Neutrophil (primary cell): ENCODE measurements around the gene VMO1.

ENCODE experiments used
- H3K27ac ChIP-seq: fragments of 200-600 bp; sonication (generic); 2 replicates; pipeline ENCODE4 v1.5.1; 2016; ENCODE audit warnings: mild to moderate bottlenecking, moderate library complexity
- H3K27me3 ChIP-seq: fragments of 200-600 bp; sonication (generic); 2 replicates; pipeline ENCODE4 v1.6.0; 2016; ENCODE audit warnings: mild to moderate bottlenecking
- H3K36me3 ChIP-seq: fragments of 200-600 bp; sonication (generic); 2 replicates; pipeline ENCODE4 v1.5.1; 2017
- H3K4me1 ChIP-seq, 2 experiments: fragments of 200-600 bp in 1 of 2; sonication (generic) in 1 of 2; 1 replicate in 1 of 2; 2 replicates in 1 of 2; pipeline versions ENCODE4 v1.5.1 to v1.6.1; 2013 to 2016; ENCODE audit warnings: low read depth in 1 of 2, low read length in 1 of 2, mild to moderate bottlenecking in 1 of 2, moderate library complexity in 1 of 2; ENCODE audit not compliant: control insufficient read depth in 1 of 2, insufficient read depth in 1 of 2
- H3K4me3 ChIP-seq, 2 experiments: fragments of 200-600 bp in 1 of 2; sonication (generic) in 1 of 2; 1 replicate in 1 of 2; 2 replicates in 1 of 2; pipeline ENCODE4 v1.5.1; 2013 to 2016; ENCODE audit warnings: low read depth in 1 of 2, low read length in 1 of 2, mild to moderate bottlenecking in 1 of 2, moderate library complexity in 1 of 2
- H3K9me3 ChIP-seq: fragments of 200-600 bp; sonication (generic); 2 replicates; pipeline ENCODE4 v1.5.1; 2016
- CTCF ChIP-seq: fragments of 200-600 bp; sonication (generic); IDR thresholded peaks from 2 replicates; pipeline ENCODE4 v1.5.1; 2016; ENCODE audit warnings: antibody characterized with exemption

The VMO1 gene

GRCh38 chr17:4777969-4778760 lies 8.0 kb downstream of the VMO1 start:
- Histone ChIP-seq H3K27ac (no peak overlapping the region), H3K36me3 (no peaks in the 10 kb centered on the region), H3K27me3 (peaks cover 73% of the 10 kb centered on the region), H3K4me3 (no peak overlapping the region), H3K9me3 (no peaks in the 10 kb centered on the region), H3K4me1 (no peaks in the 10 kb centered on the region)
- TF ChIP-seq CTCF: no peak

- Histone ChIP-seq H3K9me3 (no peaks in the 10 kb centered on the region), H3K4me1 (no peaks in the 10 kb centered on the region), H3K36me3 (no peaks in the 10 kb centered on the region), H3K27me3 (peaks cover 24% of the 10 kb centered on the region), H3K4me3 (no peak overlapping the region), H3K27ac (no peak overlapping the region)
- no peak for TF ChIP-seq CTCF
Measured at GRCh38 chr17:4772235-4772613, 13.9 kb downstream of the VMO1 start.

- Histone ChIP-seq H3K27ac (no peak within 1 kb of the TSS), H3K9me3 (no peaks in the 10 kb centered on the region), H3K27me3 (peaks cover 22% of the 10 kb centered on the region), H3K36me3 (no peaks in the 10 kb centered on the region), H3K4me3 (no peak within 1 kb of the TSS), H3K4me1 (peaks cover under 1 to 4% of the 10 kb centered on the region in 2 experiments)
- no peak for TF ChIP-seq CTCF
Measured at GRCh38 chr17:4771519-4772234, 14.5 kb downstream of the VMO1 start, which contains the start of gene TM4SF5. Gene TM4SF5 (plus strand): TSS chr17:4771886. CDS start chr17:4771923, 37 bp downstream.

GRCh38 chr17:4769628-4770027 lies 16.5 kb downstream of the VMO1 start:
- peaks cover 21 to 24% of the 10 kb centered on the region in 2 experiments for H3K4me1 ChIP-seq
- H3K27me3 ChIP-seq: peaks cover 17% of the 10 kb centered on the region
- TF ChIP-seq CTCF: no peak
- H3K9me3 ChIP-seq: no peaks in the 10 kb centered on the region
- no peak overlapping the region for H3K4me3 ChIP-seq
- H3K27ac ChIP-seq: no peak overlapping the region
- H3K36me3 ChIP-seq: no peaks in the 10 kb centered on the region

GRCh38 chr17:4768298-4768697 lies 17.9 kb downstream of the VMO1 start:
- TF ChIP-seq CTCF: no peak
- Histone ChIP-seq H3K27me3 (peaks cover 11% of the 10 kb centered on the region), H3K4me1 (peaks cover 29 to 31% of the 10 kb centered on the region in 2 experiments), H3K4me3 (no peak overlapping the region), H3K9me3 (no peaks in the 10 kb centered on the region), H3K27ac (no peak overlapping the region), H3K36me3 (no peaks in the 10 kb centered on the region)
